IMR-90 (cell line): ENCODE data around the gene COL18A1.

Source experiments
- BHLHE40 ChIP-seq: fragments of 150-350 bp; IDR thresholded peaks from 2 replicates; pipeline ENCODE4 v1.6.1; 2016; ENCODE audit warnings: mild to moderate bottlenecking, low read depth, low read length
- CEBPB ChIP-seq: IDR thresholded peaks from 2 replicates; pipeline ENCODE4 v1.6.1; 2012; ENCODE audit warnings: low read depth, low read length, improper control_type of control experiment
- MAZ ChIP-seq: IDR thresholded peaks from 2 replicates; pipeline ENCODE4 v1.6.1; 2012; ENCODE audit warnings: low read depth, mild to moderate bottlenecking, low read length, improper control_type of control experiment, moderate library complexity, borderline replicate concordance
- POLR2A ChIP-seq: IDR thresholded peaks from 2 replicates; pipeline ENCODE4 v1.6.1; 2012; ENCODE audit warnings: mild to moderate bottlenecking, low read depth, low read length
- RCOR1 ChIP-seq: IDR thresholded peaks from 2 replicates; pipeline ENCODE4 v1.6.1; 2012; ENCODE audit warnings: mild to moderate bottlenecking, low read length, improper control_type of control experiment; ENCODE audit not compliant: insufficient replicate concordance
- TF ChIP-seq, protein P1 (sequence below): conservative IDR thresholded peaks from 2 replicates; pipeline ENCODE4 v1.5.1; 2012; ENCODE audit warnings: mild to moderate bottlenecking, low read depth, low read length, improper control_type of control experiment

DNA sequence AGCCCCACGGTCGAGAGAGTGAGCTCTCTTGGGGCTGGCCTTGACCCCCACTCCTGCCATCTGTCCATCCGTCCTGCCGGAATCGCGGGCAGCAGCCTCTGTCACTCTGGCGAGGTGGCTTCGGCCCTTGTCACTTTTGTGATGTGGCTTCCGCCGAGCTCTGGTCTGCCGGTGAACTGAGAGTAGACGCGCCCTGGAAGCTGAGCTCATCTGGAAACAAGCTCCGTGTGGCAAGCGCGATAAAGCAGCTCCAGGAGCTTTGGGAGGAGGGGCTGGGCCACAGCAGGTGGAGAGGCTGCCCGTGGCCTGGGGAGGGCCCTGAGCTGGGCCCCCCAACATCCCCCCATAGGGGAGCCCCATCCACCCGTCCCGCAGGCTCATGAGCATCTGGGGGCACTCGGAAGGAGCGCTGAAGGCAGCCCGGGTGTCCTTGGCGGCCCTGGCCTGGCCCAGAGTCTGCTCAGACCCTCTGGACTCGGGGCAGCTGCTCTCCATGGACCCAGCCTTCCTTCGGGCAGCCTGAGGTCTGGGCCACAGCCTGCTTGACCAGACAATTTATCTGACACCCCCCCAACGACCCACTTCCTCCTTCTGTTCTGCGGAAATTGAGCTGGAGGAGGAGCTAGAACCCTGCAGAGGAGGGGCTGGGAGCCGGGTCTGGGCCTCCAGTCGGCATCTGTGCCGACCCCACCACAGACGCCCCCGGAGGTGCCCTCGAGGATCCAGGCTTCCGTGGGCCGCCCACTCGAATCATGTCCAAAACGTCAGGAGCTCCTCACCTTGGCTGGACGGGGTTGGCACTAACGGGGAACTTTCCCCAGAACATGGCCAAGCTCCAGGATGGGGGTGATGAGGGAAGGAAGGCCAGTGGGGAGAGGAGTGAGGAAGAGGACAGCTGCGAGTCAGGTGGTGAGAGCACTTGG, 78.2 kb downstream of the COL18A1 start:
- TF ChIP-seq, protein P1, sequence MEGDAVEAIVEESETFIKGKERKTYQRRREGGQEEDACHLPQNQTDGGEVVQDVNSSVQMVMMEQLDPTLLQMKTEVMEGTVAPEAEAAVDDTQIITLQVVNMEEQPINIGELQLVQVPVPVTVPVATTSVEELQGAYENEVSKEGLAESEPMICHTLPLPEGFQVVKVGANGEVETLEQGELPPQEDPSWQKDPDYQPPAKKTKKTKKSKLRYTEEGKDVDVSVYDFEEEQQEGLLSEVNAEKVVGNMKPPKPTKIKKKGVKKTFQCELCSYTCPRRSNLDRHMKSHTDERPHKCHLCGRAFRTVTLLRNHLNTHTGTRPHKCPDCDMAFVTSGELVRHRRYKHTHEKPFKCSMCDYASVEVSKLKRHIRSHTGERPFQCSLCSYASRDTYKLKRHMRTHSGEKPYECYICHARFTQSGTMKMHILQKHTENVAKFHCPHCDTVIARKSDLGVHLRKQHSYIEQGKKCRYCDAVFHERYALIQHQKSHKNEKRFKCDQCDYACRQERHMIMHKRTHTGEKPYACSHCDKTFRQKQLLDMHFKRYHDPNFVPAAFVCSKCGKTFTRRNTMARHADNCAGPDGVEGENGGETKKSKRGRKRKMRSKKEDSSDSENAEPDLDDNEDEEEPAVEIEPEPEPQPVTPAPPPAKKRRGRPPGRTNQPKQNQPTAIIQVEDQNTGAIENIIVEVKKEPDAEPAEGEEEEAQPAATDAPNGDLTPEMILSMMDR, result no peak
- TF ChIP-seq CEBPB, result no peak
- no peak for TF ChIP-seq MAZ
- no peak for TF ChIP-seq RCOR1
- TF ChIP-seq POLR2A, result no peak
- TF ChIP-seq BHLHE40, result no peak
